IMR-90 (cell line): ENCODE data around the gene C11orf98. TPM values are rescaled to one million over a fixed set of nuclear protein-coding genes. Genes with fewer than 3 reads are reported as not detected.

ENCODE experiments used
- ATAC-seq: fragments of 200-7000 bp; cut with Tn5 transposase; 2 replicates; pipeline ENCODE4 v1.9.1; 2020; ENCODE audit warnings: low read depth, mild to moderate bottlenecking, moderate library complexity
- BruUV-seq: library from RNA; stranded (reverse); fragments of 400-500 nt; replicated peaks from 2 replicates; lab custom pipeline; 2021; lab: Mats Ljungman, UMichigan
- CTCF ChIA-PET: fragments of 300-600 bp; formaldehyde crosslinking; extraction: SDS; loops from one replicate; lab custom pipeline; 2021; ENCODE audit warnings: antibody characterized with exemption; lab: Yijun Ruan, JAX
- POLR2A ChIA-PET: fragments of 300-600 bp; sonication (Branson Sonifier 250); formaldehyde crosslinking; loops from one replicate; lab custom pipeline; 2022; ENCODE audit warnings: antibody characterized with exemption; ENCODE audit not compliant: unreplicated experiment; lab: Charles Lee
- DNase-seq: peaks from one replicate; pipeline ENCODE4 v3.0.0; 2013
- H2AFZ ChIP-seq: replicated peaks from 2 replicates; pipeline ENCODE3; 2013; ENCODE audit warnings: low read length, mild to moderate bottlenecking; ENCODE audit not compliant: poor library complexity
- H2AK5ac ChIP-seq: 2 replicates; pipeline ENCODE4 v1.6.1; 2013; ENCODE audit warnings: low read depth, low read length, inconsistent platforms
- H2AK9ac ChIP-seq: replicated peaks from 2 replicates; pipeline ENCODE3; 2013; ENCODE audit warnings: mild to moderate bottlenecking, low read depth, low read length, moderate library complexity; ENCODE audit not compliant: poor library complexity
- H2BK120ac ChIP-seq: 2 replicates; pipeline ENCODE4 v1.6.1; 2013; ENCODE audit warnings: low read depth, low read length, inconsistent platforms
- H2BK15ac ChIP-seq: 3 replicates; pipeline ENCODE4 v1.6.1; 2013; ENCODE audit warnings: low read depth, low read length, inconsistent platforms
- H2BK20ac ChIP-seq: 2 replicates; pipeline ENCODE4 v1.6.1; 2013; ENCODE audit warnings: low read depth, mild to moderate bottlenecking, inconsistent platforms, low read length, moderate library complexity
- H2BK5ac ChIP-seq: 2 replicates; pipeline ENCODE4 v1.6.1; 2013; ENCODE audit warnings: mild to moderate bottlenecking, low read depth, low read length, inconsistent platforms; ENCODE audit not compliant: poor library complexity, severe bottlenecking
- H3K14ac ChIP-seq: replicated peaks from 2 replicates; pipeline ENCODE4 v1.6.1; 2013; ENCODE audit warnings: low read depth, low read length, inconsistent platforms
- H3K18ac ChIP-seq: 2 replicates; pipeline ENCODE4 v1.6.1; 2013; ENCODE audit warnings: low read depth, low read length, control low read depth
- H3K23ac ChIP-seq: 2 replicates; pipeline ENCODE4 v1.6.1; 2013; ENCODE audit warnings: low read depth, low read length, inconsistent platforms
- H3K27ac ChIP-seq: 2 replicates; pipeline ENCODE4 v1.5.1; 2013; ENCODE audit warnings: mild to moderate bottlenecking, control low read depth, low read length; ENCODE audit not compliant: insufficient read depth
- H3K27me3 ChIP-seq: 2 replicates; pipeline ENCODE4 v1.6.1; 2013; ENCODE audit warnings: low read length; ENCODE audit not compliant: control insufficient read depth, insufficient read depth
- H3K36me3 ChIP-seq: 2 replicates; pipeline ENCODE4 v1.6.1; 2013; ENCODE audit warnings: low read length, mixed read lengths; ENCODE audit not compliant: control insufficient read depth, insufficient read depth
- H3K4ac ChIP-seq: 2 replicates; pipeline ENCODE4 v1.6.1; 2013; ENCODE audit warnings: low read depth, low read length, inconsistent platforms
- H3K4me1 ChIP-seq: 2 replicates; pipeline ENCODE4 v1.6.1; 2013; ENCODE audit warnings: low read length, mixed read lengths; ENCODE audit not compliant: control insufficient read depth, insufficient read depth
- H3K4me2 ChIP-seq: 2 replicates; pipeline ENCODE4 v1.6.1; 2013; ENCODE audit warnings: low read depth, mild to moderate bottlenecking, control low read depth, low read length, moderate library complexity
- H3K4me3 ChIP-seq: 2 replicates; pipeline ENCODE4 v1.5.1; 2013; ENCODE audit warnings: low read depth, mild to moderate bottlenecking, control low read depth, low read length, moderate library complexity; ENCODE audit not compliant: insufficient read depth
- H3K56ac ChIP-seq: 2 replicates; pipeline ENCODE4 v1.6.1; 2013; ENCODE audit warnings: low read length, inconsistent platforms; ENCODE audit not compliant: insufficient read depth; ENCODE audit errors: extremely low read depth
- H3K79me1 ChIP-seq, 2 experiments: 2 replicates each; pipeline ENCODE4 v1.6.1; 2013; ENCODE audit warnings: low read length in 2 of 2, inconsistent platforms in 1 of 2, low read depth in 1 of 2
- H3K9ac ChIP-seq: 2 replicates; pipeline ENCODE4 v1.6.1; 2013; ENCODE audit warnings: low read depth, low read length, control low read depth
- H3K9me1 ChIP-seq: 2 replicates; pipeline ENCODE4 v1.6.1; 2013; ENCODE audit warnings: low read length, inconsistent platforms; ENCODE audit not compliant: insufficient read depth
- H3K9me3 ChIP-seq: 2 replicates; pipeline ENCODE4 v1.6.1; 2013; ENCODE audit warnings: low read length; ENCODE audit not compliant: control insufficient read depth, insufficient read depth
- H4K20me1 ChIP-seq: 2 replicates; pipeline ENCODE4 v1.6.1; 2013; ENCODE audit warnings: low read length, inconsistent platforms; ENCODE audit not compliant: insufficient read depth
- H4K5ac ChIP-seq: 2 replicates; pipeline ENCODE4 v1.6.1; 2013; ENCODE audit warnings: mild to moderate bottlenecking, low read depth, low read length, control low read depth
- H4K8ac ChIP-seq, 2 experiments: 2 replicates each; pipeline ENCODE4 v1.6.1; 2013; ENCODE audit warnings: low read depth in 2 of 2, low read length in 2 of 2, control low read depth in 1 of 2, inconsistent platforms in 1 of 2
- H4K91ac ChIP-seq: 2 replicates; pipeline ENCODE4 v1.6.1; 2013; ENCODE audit warnings: low read depth, low read length, inconsistent platforms; ENCODE audit not compliant: insufficient read depth
- BHLHE40 ChIP-seq: fragments of 150-350 bp; IDR thresholded peaks from 2 replicates; pipeline ENCODE4 v1.6.1; 2016; ENCODE audit warnings: mild to moderate bottlenecking, low read depth, low read length
- CEBPB ChIP-seq: IDR thresholded peaks from 2 replicates; pipeline ENCODE4 v1.6.1; 2012; ENCODE audit warnings: low read depth, low read length, improper control_type of control experiment
- CHD1 ChIP-seq: IDR thresholded peaks from 2 replicates; pipeline ENCODE4 v1.6.1; 2012; ENCODE audit warnings: low read depth, low read length, improper control_type of control experiment
- FOS ChIP-seq: fragments of 150-350 bp; IDR thresholded peaks from 2 replicates; pipeline ENCODE4 v1.6.1; 2016; ENCODE audit warnings: low read depth, low read length
- MAZ ChIP-seq: IDR thresholded peaks from 2 replicates; pipeline ENCODE4 v1.6.1; 2012; ENCODE audit warnings: low read depth, mild to moderate bottlenecking, low read length, improper control_type of control experiment, moderate library complexity, borderline replicate concordance
- MXI1 ChIP-seq: IDR thresholded peaks from 2 replicates; pipeline ENCODE4 v1.6.1; 2012; ENCODE audit warnings: low read depth, mild to moderate bottlenecking, low read length, moderate library complexity, borderline replicate concordance
- NFE2L2 ChIP-seq: fragments of 150-350 bp; IDR thresholded peaks from 2 replicates; pipeline ENCODE4 v1.6.1; 2016; ENCODE audit warnings: low read depth, mild to moderate bottlenecking, low read length
- RAD21 ChIP-seq: IDR thresholded peaks from 2 replicates; pipeline ENCODE4 v1.6.1; 2012; ENCODE audit warnings: low read length, improper control_type of control experiment
- RFX5 ChIP-seq: IDR thresholded peaks from 2 replicates; pipeline ENCODE4 v1.8.0; 2012; ENCODE audit warnings: low read depth, mild to moderate bottlenecking, low read length, moderate library complexity
- WGBS, 2 experiments: methylation state at CpG; one replicate each; pipeline versions ENCODE4 v1.1.5 to v1.1.7; 2013; ENCODE audit warnings: missing lambda C conversion rate in 2 of 2; ENCODE audit not compliant: insufficient read length in 1 of 2; ENCODE audit errors: extremely low coverage in 2 of 2; 5-methylcytosine and 5-hydroxymethylcytosine counted together
- dilution Hi-C: fragments of 300-500 bp; cut with HindIII; formaldehyde crosslinking; loops from one replicate; pipeline ENCODE4 v1.14.3; 2018; ENCODE audit warnings: low sequenced_read_pairs; ENCODE audit not compliant: unreplicated experiment
- in situ Hi-C: fragments of 300-500 bp; cut with MboI; formaldehyde crosslinking; loops from 3 replicates; pipeline ENCODE4 v1.14.3; 2019; ENCODE audit warnings: low sequenced_read_pairs, inconsistent platforms, mixed read lengths
- intact Hi-C: fragments of 100-400 bp; cut with micrococcal nuclease; formaldehyde crosslinking; loops from 2 replicates; pipeline ENCODE4 v1.10.0; 2022
- polyA plus RNA-seq, 3 experiments: library from polyadenylated mRNA; depleted of rRNA; stranded (reverse); fragments of >200 nt; gene quantifications; 2 replicates each; pipeline ENCODE4 v1.2.3, GENCODE V29; 2012; ENCODE audit warnings: low replicate concordance in 1 of 3
- total RNA-seq: library from RNA; depleted of rRNA; stranded (reverse); fragments of >200 nt; gene quantifications from 2 replicates; pipeline ENCODE4 v1.2.3, GENCODE V29; 2012
- TF ChIP-seq, protein P1 (sequence below): fragments of 150-350 bp; IDR thresholded peaks from 2 replicates; pipeline ENCODE4 v1.6.1; 2017; ENCODE audit warnings: mild to moderate bottlenecking, antibody characterized with exemption, low read length, low read depth

Gene C11orf98
- total and polyA plus RNA-seq, 2 of the 4 experiments (the other 2 are of a cell fraction), result 41.2 to 62.3 TPM

DNA sequence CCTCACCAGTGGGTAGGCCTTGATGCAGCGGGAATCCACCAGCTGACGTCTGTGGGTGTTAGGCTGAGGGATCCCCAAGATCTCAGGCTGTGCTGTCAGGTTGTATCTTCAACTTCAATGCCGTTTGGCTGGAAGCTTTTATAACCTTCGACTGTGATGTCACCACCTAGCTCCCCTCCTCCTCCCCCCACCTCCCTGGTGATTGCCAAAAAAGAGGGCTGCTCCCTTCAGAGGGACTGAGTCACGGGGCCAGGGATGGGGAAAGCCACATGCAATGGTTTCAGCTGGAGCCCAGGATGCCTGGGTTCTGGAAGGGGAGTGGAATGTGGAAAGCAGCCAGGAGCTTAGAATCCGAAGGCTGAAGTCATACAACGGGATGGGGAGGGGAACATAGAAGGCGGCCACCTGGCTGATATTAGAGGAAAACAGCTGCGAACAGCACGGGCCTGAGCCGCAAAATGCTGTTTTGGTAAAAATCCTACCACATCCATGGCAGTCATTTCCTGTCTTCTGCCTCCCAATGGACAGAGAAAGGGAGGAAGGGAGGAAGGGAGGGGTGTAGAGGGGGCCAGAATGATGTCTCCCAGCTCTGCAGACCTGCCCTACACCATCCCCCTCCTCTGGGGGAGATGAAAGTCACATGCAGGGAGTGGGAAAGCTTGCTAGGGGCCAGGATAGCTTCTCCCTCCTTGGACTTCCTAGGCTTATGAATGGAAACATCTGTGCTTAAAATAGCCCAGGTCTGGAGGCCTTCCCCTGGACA lies 24.6 kb upstream of the C11orf98 start, which contains the start of gene LRRN4CL:
Gene LRRN4CL, minus strand, starts transcription at position 110 of the 763 bp plus-strand sequence. CDS start 1,022 bp downstream, outside the sequence.
- peak; percentile 86 for DNase-seq
- peak within 1 kb of the TSS; percentile 27; the same call in 1 of the 2 replicates for H4K5ac ChIP-seq
- peaks cover 0 to 4% of the 10 kb centered on the region in 2 experiments; a peak in 1 of 4 replicates for H3K79me1 ChIP-seq
- H3K9me3 ChIP-seq, result no peaks in the 10 kb centered on the region
- H4K91ac ChIP-seq, result peak within 1 kb of the TSS; percentile 68
- peaks cover 9% of the 10 kb centered on the region; the same call in 1 of the 2 replicates for H3K4me1 ChIP-seq
- 0 out of 2 replicates have a peak, but pooled peaks cover 6% of the 10 kb centered on the region for H4K20me1 ChIP-seq
- peak within 1 kb of the TSS; percentile 70 for H3K14ac ChIP-seq
- peak within 1 kb of the TSS; percentile 75; the same call in 1 of the 2 replicates for H3K23ac ChIP-seq
- intact Hi-C loops (loop anchor here (10.0 kb wide), 1 partner anchor 95 kb away; the partner anchor contains the start of gene TUT1), in situ Hi-C loops (loop anchor here (10.0 kb wide), 1 partner anchor 295 kb away; no protein-coding TSS in a partner anchor), dilution Hi-C loops (no loop called here)
- no peaks in the 10 kb centered on the region for H3K27me3 ChIP-seq
- H3K27ac ChIP-seq, result peak within 1 kb of the TSS; percentile 66; the same call in 1 of the 2 replicates
- H2AK5ac ChIP-seq, result peak within 1 kb of the TSS; percentile 93
- peak within 1 kb of the TSS; percentile 60 for H2BK20ac ChIP-seq
- peak within 1 kb of the TSS; percentile 44 for H2BK5ac ChIP-seq
- H3K9ac ChIP-seq, result no peak within 1 kb of the TSS; the same call in 1 of the 2 replicates
- no peak within 1 kb of the TSS for H3K56ac ChIP-seq
- peak; percentile 49; the same call in 1 of the 2 replicates for TF ChIP-seq MXI1
- peak; percentile 70 for TF ChIP-seq CEBPB
- TF ChIP-seq FOS, result peak; percentile 51; the same call in 1 of the 2 replicates
- TF ChIP-seq, protein P1, sequence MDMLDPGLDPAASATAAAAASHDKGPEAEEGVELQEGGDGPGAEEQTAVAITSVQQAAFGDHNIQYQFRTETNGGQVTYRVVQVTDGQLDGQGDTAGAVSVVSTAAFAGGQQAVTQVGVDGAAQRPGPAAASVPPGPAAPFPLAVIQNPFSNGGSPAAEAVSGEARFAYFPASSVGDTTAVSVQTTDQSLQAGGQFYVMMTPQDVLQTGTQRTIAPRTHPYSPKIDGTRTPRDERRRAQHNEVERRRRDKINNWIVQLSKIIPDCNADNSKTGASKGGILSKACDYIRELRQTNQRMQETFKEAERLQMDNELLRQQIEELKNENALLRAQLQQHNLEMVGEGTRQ, result peak; percentile 49; the same call in 1 of the 2 replicates
- TF ChIP-seq CHD1, result no peak
- peak; percentile 66; the same call in 1 of the 2 replicates for TF ChIP-seq MAZ
- TF ChIP-seq RAD21, result no peak
- no peak for TF ChIP-seq NFE2L2
- no peak; the same call in 1 of the 2 replicates for TF ChIP-seq BHLHE40
- TF ChIP-seq RFX5, result no peak
- peak within 1 kb of the TSS; percentile 60 to 86; a peak in 3 of 4 replicates for H4K8ac ChIP-seq
- CTCF ChIA-PET, result interaction anchor here (0.6 to 2.0 kb wide), 7 partner anchors 9 to 322 kb away, joined by 3 to 5 read pairs (median 3); partner anchors contain the start of gene UBXN1
- peak within 1 kb of the TSS; percentile 89 for H2AK9ac ChIP-seq
- peak within 1 kb of the TSS; percentile 16; the same call in 1 of the 2 replicates for H3K18ac ChIP-seq
- BruUV-seq, result no TSS peak
- POLR2A ChIA-PET, result interaction anchor here (0.8 to 1.1 kb wide), 2 partner anchors 9 to 115 kb away, joined by 3 to 4 read pairs; partner anchors contain the start of gene EEF1G
- WGBS, 2 experiments, result no CpG with 5 or more reads among the region's 11 CpGs
- peak within 1 kb of the TSS; percentile 61 for H2BK120ac ChIP-seq
- ATAC-seq, result peak; percentile 88
- peak within 1 kb of the TSS; percentile 82 for H3K4ac ChIP-seq
- peak within 1 kb of the TSS; percentile 55; the same call in 1 of the 3 replicates for H2BK15ac ChIP-seq
- no peak within 1 kb of the TSS for H3K4me3 ChIP-seq
- H3K9me1 ChIP-seq, result peaks cover 6% of the 10 kb centered on the region; the same call in 1 of the 2 replicates
- H2AFZ ChIP-seq, result peak within 1 kb of the TSS; percentile 80
- peak within 1 kb of the TSS; percentile 32; the same call in 1 of the 2 replicates for H3K4me2 ChIP-seq
- peaks cover 21% of the 10 kb centered on the region for H3K36me3 ChIP-seq
